Parathyroid adenoma (tissue), 2 donors: ENCODE results near the gene PRKG1.

Experiments used
- H2AFZ ChIP-seq: fragments of 300-600 bp; sonication (generic); one replicate; pipeline ENCODE4 v1.7.0; 2017; ENCODE audit warnings: antibody characterized with exemption, mild to moderate bottlenecking
- H3K27ac ChIP-seq: fragments of 300-600 bp; sonication (generic); one replicate; pipeline ENCODE4 v1.7.0; 2017
- H3K27me3 ChIP-seq: fragments of 300-600 bp; sonication (generic); one replicate; pipeline ENCODE4 v1.7.0; 2017; ENCODE audit warnings: low read length; ENCODE audit not compliant: control insufficient read depth, insufficient read depth
- H3K36me3 ChIP-seq: fragments of 300-600 bp; sonication (generic); one replicate; pipeline ENCODE4 v1.7.0; 2017; ENCODE audit warnings: low read length; ENCODE audit not compliant: control insufficient read depth, insufficient read depth
- H3K4me1 ChIP-seq: fragments of 300-600 bp; sonication (generic); one replicate; pipeline ENCODE4 v1.7.0; 2017; ENCODE audit warnings: control low read depth
- H3K4me2 ChIP-seq: fragments of 300-600 bp; sonication (generic); one replicate; pipeline ENCODE4 v1.7.0; 2017; ENCODE audit warnings: low read length
- H3K4me3 ChIP-seq: fragments of 300-600 bp; sonication (generic); one replicate; pipeline ENCODE4 v1.7.0; 2017; ENCODE audit warnings: low read depth, low read length
- H3K79me2 ChIP-seq: fragments of 300-600 bp; sonication (generic); one replicate; pipeline ENCODE4 v1.7.0; 2017; ENCODE audit warnings: control low read depth
- H3K9ac ChIP-seq: fragments of 300-600 bp; sonication (generic); one replicate; pipeline ENCODE4 v1.7.0; 2017; ENCODE audit warnings: mild to moderate bottlenecking
- H3K9me3 ChIP-seq: fragments of 300-600 bp; sonication (generic); one replicate; pipeline ENCODE4 v1.7.0; 2017; ENCODE audit warnings: low read length; ENCODE audit not compliant: control insufficient read depth
- CTCF ChIP-seq: fragments of 300-600 bp; sonication (generic); IDR thresholded peaks from one replicate; pipeline ENCODE4 v1.7.0; 2017; ENCODE audit warnings: antibody characterized with exemption, mild to moderate bottlenecking
- donor health status: primary hyperparathyroidism.

Gene PRKG1

GRCh38 chr10:51530541-51530940 lies 456.3 kb downstream of the PRKG1 start:
- no peak overlapping the region for H3K4me2 ChIP-seq
- H3K9me3 ChIP-seq, result no peaks in the 10 kb centered on the region
- H3K79me2 ChIP-seq, result no peaks in the 10 kb centered on the region
- no peak overlapping the region for H3K9ac ChIP-seq
- no peak overlapping the region for H3K27ac ChIP-seq
- H2AFZ ChIP-seq, result no peak overlapping the region
- H3K27me3 ChIP-seq, result no peaks in the 10 kb centered on the region
- TF ChIP-seq CTCF, result no peak
- H3K36me3 ChIP-seq, result no peaks in the 10 kb centered on the region
- no peaks in the 10 kb centered on the region for H3K4me1 ChIP-seq
- H3K4me3 ChIP-seq, result no peak overlapping the region

- Histone ChIP-seq H3K9me3 (no peaks in the 10 kb centered on the region), H3K27ac (no peak overlapping the region), H3K36me3 (no peaks in the 10 kb centered on the region), H3K4me2 (no peak overlapping the region), H3K27me3 (no peaks in the 10 kb centered on the region), H3K4me3 (no peak overlapping the region), H2AFZ (no peak overlapping the region), H3K79me2 (no peaks in the 10 kb centered on the region), H3K9ac (no peak overlapping the region), H3K4me1 (no peaks in the 10 kb centered on the region)
- TF ChIP-seq CTCF, result no peak
Observed at GRCh38 chr10:51532044-51532443, 457.8 kb downstream of the PRKG1 start.

DNA sequence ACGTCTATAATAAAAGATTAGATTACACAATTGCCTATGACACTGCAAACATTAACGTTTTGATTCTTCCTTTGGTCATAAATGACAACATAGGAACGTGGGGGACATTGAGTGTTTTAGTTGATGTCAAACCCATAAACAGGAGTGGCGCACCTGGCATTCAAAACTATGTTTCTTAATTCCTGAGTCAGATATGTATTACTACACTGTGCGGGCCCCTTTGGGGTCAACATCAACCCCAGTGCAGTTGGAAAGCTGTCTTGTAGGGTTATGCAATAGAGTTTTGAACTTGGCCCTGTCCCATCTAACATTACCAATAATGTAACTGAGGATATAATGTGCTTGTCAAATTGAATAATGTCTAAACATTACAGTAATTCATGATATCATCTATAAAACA lies 468.6 kb downstream of the PRKG1 start:
- H3K79me2 ChIP-seq, result no peaks in the 10 kb centered on the region
- H3K36me3 ChIP-seq, result no peaks in the 10 kb centered on the region
- no peak overlapping the region for H2AFZ ChIP-seq
- no peaks in the 10 kb centered on the region for H3K27me3 ChIP-seq
- no peak for TF ChIP-seq CTCF
- no peak overlapping the region for H3K4me2 ChIP-seq
- H3K27ac ChIP-seq, result no peak overlapping the region
- no peaks in the 10 kb centered on the region for H3K4me1 ChIP-seq
- H3K9ac ChIP-seq, result no peak overlapping the region
- H3K4me3 ChIP-seq, result no peak overlapping the region
- no peaks in the 10 kb centered on the region for H3K9me3 ChIP-seq

DNA sequence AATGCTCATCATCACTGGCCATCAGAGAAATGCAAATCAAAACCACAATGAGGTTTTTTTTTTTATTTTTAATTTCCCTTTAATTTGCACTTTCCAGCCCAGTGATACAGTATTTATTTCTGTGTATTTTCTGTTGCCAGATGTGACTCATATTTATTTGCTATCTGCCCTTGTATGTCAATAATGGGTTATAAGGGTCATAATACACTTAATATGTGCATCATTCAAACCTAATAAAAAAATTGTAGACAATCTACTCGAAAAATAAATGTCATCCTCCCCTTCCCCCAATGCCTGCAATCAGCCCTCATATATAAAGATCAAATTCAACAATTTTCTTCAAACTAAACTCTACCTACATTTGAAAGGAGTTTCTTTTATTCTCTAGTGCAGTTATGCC lies 470.6 kb downstream of the PRKG1 start:
- Histone ChIP-seq H3K27me3 (no peaks in the 10 kb centered on the region), H3K27ac (no peak overlapping the region), H3K9me3 (no peaks in the 10 kb centered on the region), H3K36me3 (no peaks in the 10 kb centered on the region), H2AFZ (no peak overlapping the region), H3K4me3 (no peak overlapping the region), H3K4me1 (peaks cover 6% of the 10 kb centered on the region), H3K79me2 (no peaks in the 10 kb centered on the region), H3K4me2 (no peak overlapping the region), H3K9ac (no peak overlapping the region)
- no peak for TF ChIP-seq CTCF

DNA sequence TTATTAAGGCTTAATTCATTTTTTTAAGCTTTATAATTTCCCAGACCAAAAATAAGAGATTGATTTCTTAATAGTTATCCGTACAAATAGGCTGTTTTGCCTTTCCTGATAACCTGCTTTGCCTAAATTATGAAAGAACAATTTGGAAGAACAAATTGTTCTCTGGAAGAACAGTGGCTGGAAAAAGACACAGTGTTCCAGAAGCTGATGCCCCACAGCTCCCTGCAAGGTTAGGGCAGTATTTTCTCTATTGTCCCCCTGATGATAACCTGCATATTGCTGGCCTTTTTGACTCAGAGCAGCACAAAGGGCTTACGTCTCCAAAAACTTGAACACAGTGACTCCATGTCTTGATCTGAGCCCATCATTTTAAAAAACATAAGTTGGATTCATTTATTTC lies 473.7 kb downstream of the PRKG1 start:
- Histone ChIP-seq H3K4me2 (no peak overlapping the region), H3K36me3 (no peaks in the 10 kb centered on the region), H3K27me3 (no peaks in the 10 kb centered on the region), H2AFZ (no peak overlapping the region), H3K4me3 (no peak overlapping the region), H3K79me2 (no peaks in the 10 kb centered on the region), H3K9me3 (no peaks in the 10 kb centered on the region), H3K9ac (no peak overlapping the region), H3K4me1 (peaks cover 7% of the 10 kb centered on the region), H3K27ac (no peak overlapping the region)
- TF ChIP-seq CTCF, result no peak
